ENCODE results near the gene RPS6KB1. TPM values are rescaled to one million over a fixed set of nuclear protein-coding genes. Genes with fewer than 3 reads are reported as not detected.
A peak's percentile ranks its signal among the peaks of the same experiment; 100 is the strongest.

RPS6KB1 gene
- total and polyA plus RNA-seq, 10 of the 15 experiments (the other 5 are each of a cell fraction or from before 2014, with no cell fraction given) = 6.6 to 33.2 (median 26.0) TPM

DNA sequence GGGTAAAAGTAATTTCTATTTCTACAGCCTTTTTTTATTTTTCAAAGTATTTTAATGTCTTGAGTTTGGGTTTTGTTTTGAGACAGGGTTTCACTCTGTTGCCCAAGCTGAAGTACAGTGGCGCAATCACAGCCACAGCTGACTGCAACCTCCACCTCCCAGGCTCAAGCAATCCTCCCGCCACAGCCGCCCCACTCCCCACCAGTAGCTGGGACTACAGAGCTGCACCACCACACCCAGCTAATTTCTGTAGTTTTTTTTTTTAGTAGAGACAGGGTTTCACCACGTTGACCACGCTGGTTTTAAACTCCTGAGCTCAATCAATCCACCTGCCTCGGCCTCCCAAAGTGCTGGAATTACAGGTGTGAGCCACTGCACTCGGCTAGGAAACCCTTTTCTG is 44.1 kb upstream of the RPS6KB1 start (continued):
- TF ChIP-seq, protein P1, sequence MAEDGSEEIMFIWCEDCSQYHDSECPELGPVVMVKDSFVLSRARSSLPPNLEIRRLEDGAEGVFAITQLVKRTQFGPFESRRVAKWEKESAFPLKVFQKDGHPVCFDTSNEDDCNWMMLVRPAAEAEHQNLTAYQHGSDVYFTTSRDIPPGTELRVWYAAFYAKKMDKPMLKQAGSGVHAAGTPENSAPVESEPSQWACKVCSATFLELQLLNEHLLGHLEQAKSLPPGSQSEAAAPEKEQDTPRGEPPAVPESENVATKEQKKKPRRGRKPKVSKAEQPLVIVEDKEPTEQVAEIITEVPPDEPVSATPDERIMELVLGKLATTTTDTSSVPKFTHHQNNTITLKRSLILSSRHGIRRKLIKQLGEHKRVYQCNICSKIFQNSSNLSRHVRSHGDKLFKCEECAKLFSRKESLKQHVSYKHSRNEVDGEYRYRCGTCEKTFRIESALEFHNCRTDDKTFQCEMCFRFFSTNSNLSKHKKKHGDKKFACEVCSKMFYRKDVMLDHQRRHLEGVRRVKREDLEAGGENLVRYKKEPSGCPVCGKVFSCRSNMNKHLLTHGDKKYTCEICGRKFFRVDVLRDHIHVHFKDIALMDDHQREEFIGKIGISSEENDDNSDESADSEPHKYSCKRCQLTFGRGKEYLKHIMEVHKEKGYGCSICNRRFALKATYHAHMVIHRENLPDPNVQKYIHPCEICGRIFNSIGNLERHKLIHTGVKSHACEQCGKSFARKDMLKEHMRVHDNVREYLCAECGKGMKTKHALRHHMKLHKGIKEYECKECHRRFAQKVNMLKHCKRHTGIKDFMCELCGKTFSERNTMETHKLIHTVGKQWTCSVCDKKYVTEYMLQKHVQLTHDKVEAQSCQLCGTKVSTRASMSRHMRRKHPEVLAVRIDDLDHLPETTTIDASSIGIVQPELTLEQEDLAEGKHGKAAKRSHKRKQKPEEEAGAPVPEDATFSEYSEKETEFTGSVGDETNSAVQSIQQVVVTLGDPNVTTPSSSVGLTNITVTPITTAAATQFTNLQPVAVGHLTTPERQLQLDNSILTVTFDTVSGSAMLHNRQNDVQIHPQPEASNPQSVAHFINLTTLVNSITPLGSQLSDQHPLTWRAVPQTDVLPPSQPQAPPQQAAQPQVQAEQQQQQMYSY (CRISPR knock-in tag; IDR thresholded peaks at IDR 0.05) = no peak
- TF ChIP-seq TCF7 (IDR thresholded peaks at IDR 0.05; ENCODE audit: borderline replicate concordance) = 0 out of 2 replicates have a peak, but pooled peaks have one; percentile 41
- TF ChIP-seq ZBED1 (IDR thresholded peaks at IDR 0.05; ENCODE audit: borderline replicate concordance) = peak; percentile 53; the same call in 1 of the 2 replicates
- no peak for TF ChIP-seq ZBTB33 (IDR thresholded peaks at IDR 0.05)
- TF ChIP-seq NR2F1 (conservative IDR thresholded peaks at IDR 0.05) = peak; percentile 43; the same call in 1 of the 2 replicates
- TF ChIP-seq CEBPB (IDR thresholded peaks at IDR 0.05; ENCODE audit: borderline replicate concordance in 1 of 2, low read depth in 2 of 2, low read length in 2 of 2) = peak in 1 of 2 experiments; percentile 84; a peak in 3 of 4 replicates
- no peak for TF ChIP-seq EGR1 (IDR thresholded peaks at IDR 0.05; ENCODE audit: borderline replicate concordance in 1 of 2, low read depth in 2 of 2, low read length in 2 of 2)
- TF ChIP-seq BHLHE40 (IDR thresholded peaks at IDR 0.05; ENCODE audit: borderline replicate concordance in 1 of 2, low read depth in 2 of 2, low read length in 1 of 2) = peak; percentile 22 to 36; a peak in 1 of 4 replicates
- TF ChIP-seq RUNX3 (IDR thresholded peaks at IDR 0.05; ENCODE audit: low read length) = peak; percentile 87
- peak; percentile 67 for TF ChIP-seq MLLT1 (IDR thresholded peaks at IDR 0.05)
- 0 out of 2 replicates have a peak, but pooled peaks have one; percentile 24 for TF ChIP-seq CREB1 (IDR thresholded peaks at IDR 0.05; ENCODE audit: low read depth)
- 0 out of 2 replicates have a peak, but pooled peaks have one; percentile 17 for TF ChIP-seq SMC3 (IDR thresholded peaks at IDR 0.05; ENCODE audit: borderline replicate concordance, low read length)
- peak; percentile 67 for TF ChIP-seq IRF4 (IDR thresholded peaks at IDR 0.05; ENCODE audit: low read depth, low read length)
- no peak for TF ChIP-seq RFX5 (IDR thresholded peaks at IDR 0.05; ENCODE audit: low read depth, low read length)
- 0 out of 2 replicates have a peak, but pooled peaks have one; percentile 65 for TF ChIP-seq TCF3 (IDR thresholded peaks at IDR 0.05; ENCODE audit: borderline replicate concordance, insufficient read depth, low read depth, low read length)
- peak; percentile 72 for TF ChIP-seq JUNB (IDR thresholded peaks at IDR 0.05)
- peak in 1 of 2 experiments; percentile 12; a peak in 1 of 4 replicates for TF ChIP-seq ETV6 (conservative IDR thresholded peaks at IDR 0.05 in 1 of 2, IDR thresholded peaks at IDR 0.05 in 1 of 2; ENCODE audit: borderline replicate concordance in 1 of 2, low read depth in 1 of 2)
- TF ChIP-seq RB1 (IDR thresholded peaks at IDR 0.05; ENCODE audit: borderline replicate concordance) = no peak
- TF ChIP-seq, protein P2, sequence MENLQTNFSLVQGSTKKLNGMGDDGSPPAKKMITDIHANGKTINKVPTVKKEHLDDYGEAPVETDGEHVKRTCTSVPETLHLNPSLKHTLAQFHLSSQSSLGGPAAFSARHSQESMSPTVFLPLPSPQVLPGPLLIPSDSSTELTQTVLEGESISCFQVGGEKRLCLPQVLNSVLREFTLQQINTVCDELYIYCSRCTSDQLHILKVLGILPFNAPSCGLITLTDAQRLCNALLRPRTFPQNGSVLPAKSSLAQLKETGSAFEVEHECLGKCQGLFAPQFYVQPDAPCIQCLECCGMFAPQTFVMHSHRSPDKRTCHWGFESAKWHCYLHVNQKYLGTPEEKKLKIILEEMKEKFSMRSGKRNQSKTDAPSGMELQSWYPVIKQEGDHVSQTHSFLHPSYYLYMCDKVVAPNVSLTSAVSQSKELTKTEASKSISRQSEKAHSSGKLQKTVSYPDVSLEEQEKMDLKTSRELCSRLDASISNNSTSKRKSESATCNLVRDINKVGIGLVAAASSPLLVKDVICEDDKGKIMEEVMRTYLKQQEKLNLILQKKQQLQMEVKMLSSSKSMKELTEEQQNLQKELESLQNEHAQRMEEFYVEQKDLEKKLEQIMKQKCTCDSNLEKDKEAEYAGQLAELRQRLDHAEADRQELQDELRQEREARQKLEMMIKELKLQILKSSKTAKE (IDR thresholded peaks at IDR 0.05; ENCODE audit: low read depth, poor library complexity, severe bottlenecking) = peak; percentile 71
- 0 out of 2 replicates have a peak, but pooled peaks have one; percentile 43 for TF ChIP-seq STAT3 (IDR thresholded peaks at IDR 0.05; ENCODE audit: low read depth, low read length)
- TF ChIP-seq NFYB (IDR thresholded peaks at IDR 0.05; ENCODE audit: insufficient read depth, low read depth, low read length) = 0 out of 2 replicates have a peak, but pooled peaks have one; percentile 5

All from GM12878 (cell line).